ENCODE results near the gene C6orf47. TPM values are rescaled to one million over a fixed set of nuclear protein-coding genes. Genes with fewer than 3 reads are reported as not detected.

Gene C6orf47
- total and polyA plus RNA-seq, 2 of the 13 experiments (the other 11 are each of a cell fraction or from before 2014, with no cell fraction given), result 1.7 to 18.1 TPM

GRCh38 chr6:31640612-31641011 is 20.0 kb downstream of the C6orf47 start (continued):
- TF ChIP-seq NFIB (CRISPR knock-in tag; IDR thresholded peaks at IDR 0.05; ENCODE audit: borderline replicate concordance), result no peak

DNA sequence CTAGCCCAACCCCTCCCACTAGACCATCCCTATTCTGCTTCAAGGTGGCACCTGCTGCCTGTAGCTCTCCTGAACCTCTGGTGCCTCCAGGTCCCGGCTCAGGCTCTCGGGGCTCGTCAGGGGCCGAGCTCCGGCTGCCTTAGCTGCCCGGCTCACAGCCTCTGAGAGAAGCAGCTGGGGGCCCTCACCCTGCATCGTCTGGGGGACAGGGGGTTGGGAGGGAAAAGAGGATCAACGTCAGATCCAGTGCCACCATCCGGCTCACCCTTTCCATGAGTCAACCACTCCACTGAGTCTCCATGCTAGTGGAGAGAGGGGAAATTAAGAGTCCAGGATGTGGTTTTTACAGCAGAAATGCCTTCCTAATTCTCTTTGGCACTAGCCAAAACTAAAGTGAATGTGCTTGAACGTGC is 21.1 kb downstream of the C6orf47 start:
- H3K27ac ChIP-seq (ENCODE audit: extremely low read length, insufficient read depth, low read length), result no peak overlapping the region
- CTCF ChIA-PET (ENCODE audit: low intra/inter-chr PET ratio, low total read pairs), result no interaction called here
- DNase-seq (ENCODE audit: low spot score) (no peak), ATAC-seq (peak; percentile 4), FAIRE-seq (no peak)
- intact Hi-C loops (cut with micrococcal nuclease; ENCODE audit: unreplicated experiment), result no loop called here
- in situ Hi-C loops (cut with HindIII; ENCODE audit: extremely low pct_ligation_motif_present, low pct_unique_long_range_greater_than_20kb), result no loop called here
- WGBS (ENCODE audit: low lambda C conversion rate), result 97% methylated on average over 7 of the region's 10 CpGs
- peaks cover 18% of the 10 kb centered on the region for H3K4me1 ChIP-seq (ENCODE audit: insufficient read depth, low read length)
- no peak for TF ChIP-seq SCMH1 (CRISPR knock-in tag; IDR thresholded peaks at IDR 0.05; ENCODE audit: borderline replicate concordance)
- TF ChIP-seq ZNF274 (CRISPR knock-in tag; IDR thresholded peaks at IDR 0.05), result no peak
- no peak for TF ChIP-seq SRSF1 (optimal IDR thresholded peaks at IDR 0.05; ENCODE audit: low read depth, low read length)
- peak; percentile 74 for TF ChIP-seq AGO2 (optimal IDR thresholded peaks at IDR 0.05; ENCODE audit: low read depth, low read length)
- TF ChIP-seq SYNCRIP (IDR thresholded peaks at IDR 0.05; ENCODE audit: insufficient read depth, low read depth, low read length), result no peak
- TF ChIP-seq ZNF230 (CRISPR knock-in tag; IDR thresholded peaks at IDR 0.05), result no peak
- TF ChIP-seq, protein P1, sequence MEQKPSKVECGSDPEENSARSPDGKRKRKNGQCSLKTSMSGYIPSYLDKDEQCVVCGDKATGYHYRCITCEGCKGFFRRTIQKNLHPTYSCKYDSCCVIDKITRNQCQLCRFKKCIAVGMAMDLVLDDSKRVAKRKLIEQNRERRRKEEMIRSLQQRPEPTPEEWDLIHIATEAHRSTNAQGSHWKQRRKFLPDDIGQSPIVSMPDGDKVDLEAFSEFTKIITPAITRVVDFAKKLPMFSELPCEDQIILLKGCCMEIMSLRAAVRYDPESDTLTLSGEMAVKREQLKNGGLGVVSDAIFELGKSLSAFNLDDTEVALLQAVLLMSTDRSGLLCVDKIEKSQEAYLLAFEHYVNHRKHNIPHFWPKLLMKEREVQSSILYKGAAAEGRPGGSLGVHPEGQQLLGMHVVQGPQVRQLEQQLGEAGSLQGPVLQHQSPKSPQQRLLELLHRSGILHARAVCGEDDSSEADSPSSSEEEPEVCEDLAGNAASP (CRISPR knock-in tag; IDR thresholded peaks at IDR 0.05; ENCODE audit: borderline replicate concordance), result no peak
- TF ChIP-seq, protein P2, sequence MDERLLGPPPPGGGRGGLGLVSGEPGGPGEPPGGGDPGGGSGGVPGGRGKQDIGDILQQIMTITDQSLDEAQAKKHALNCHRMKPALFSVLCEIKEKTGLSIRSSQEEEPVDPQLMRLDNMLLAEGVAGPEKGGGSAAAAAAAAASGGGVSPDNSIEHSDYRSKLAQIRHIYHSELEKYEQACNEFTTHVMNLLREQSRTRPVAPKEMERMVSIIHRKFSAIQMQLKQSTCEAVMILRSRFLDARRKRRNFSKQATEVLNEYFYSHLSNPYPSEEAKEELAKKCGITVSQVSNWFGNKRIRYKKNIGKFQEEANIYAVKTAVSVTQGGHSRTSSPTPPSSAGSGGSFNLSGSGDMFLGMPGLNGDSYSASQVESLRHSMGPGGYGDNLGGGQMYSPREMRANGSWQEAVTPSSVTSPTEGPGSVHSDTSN (CRISPR knock-in tag; IDR thresholded peaks at IDR 0.05), result no peak
- no peak for TF ChIP-seq ZFP41 (CRISPR knock-in tag; IDR thresholded peaks at IDR 0.05; ENCODE audit: borderline replicate concordance)
- no peak for TF ChIP-seq ZNF329 (CRISPR knock-in tag; IDR thresholded peaks at IDR 0.05; ENCODE audit: low read depth)
- TF ChIP-seq RBFOX2 (IDR thresholded peaks at IDR 0.05; ENCODE audit: low read depth, low read length), result 0 out of 2 replicates have a peak, but pooled peaks have one; percentile 35
- peaks cover 65 to 82% of the 10 kb centered on the region in 2 experiments for H3K36me3 ChIP-seq (replicated peaks in 1 of 2; ENCODE audit: control insufficient read depth in 1 of 2, insufficient read depth in 2 of 2, low read length in 2 of 2)
- BruUV-seq (replicated peaks), result no TSS peak
- H3K4me2 ChIP-seq (ENCODE audit: low read depth, low read length), result no peak overlapping the region
- H2AFZ ChIP-seq (ENCODE audit: low read length), result no peak overlapping the region
- no peaks in the 10 kb centered on the region for H3K79me2 ChIP-seq (ENCODE audit: insufficient read depth, low read length)
- no peak overlapping the region for H3K9ac ChIP-seq (ENCODE audit: insufficient read depth, low read depth, low read length)
- H3K4me3 ChIP-seq (replicated peaks in 1 of 3; ENCODE audit: insufficient read depth in 1 of 3, low read depth in 2 of 3, low read length in 3 of 3), result no peak overlapping the region
- no peaks in the 10 kb centered on the region; the same call in 1 of the 2 replicates for H4K20me1 ChIP-seq (ENCODE audit: insufficient read depth, low read length)
- POLR2A ChIA-PET, result interaction anchor here (0.8 to 4.7 kb wide), 11 partner anchors 10 to 329 kb away, joined by 3 to 46 read pairs (median 6); partner anchors contain the start of genes APOM, BAG6, C6orf47 and GPANK1
- H3K27me3 ChIP-seq (ENCODE audit: control insufficient read depth in 1 of 2, insufficient read depth in 2 of 2, low read length in 2 of 2), result no peaks in the 10 kb centered on the region
- H3K9me3 ChIP-seq (ENCODE audit: low read length), result no peaks in the 10 kb centered on the region

Data from HepG2 (cell line).